COR-L47 (cell line): ENCODE results near the gene ZNF740.
"Not testable (repeated sequence)": the region's sequence is repeated elsewhere in the genome, so short reads cannot be mapped to it uniquely, and the experiment has no call there.

Experiments
- DNase-seq: peaks from one replicate; lab custom pipeline; 2025; lab: John Stamatoyannopoulos, UW

The ZNF740 gene, protein sequence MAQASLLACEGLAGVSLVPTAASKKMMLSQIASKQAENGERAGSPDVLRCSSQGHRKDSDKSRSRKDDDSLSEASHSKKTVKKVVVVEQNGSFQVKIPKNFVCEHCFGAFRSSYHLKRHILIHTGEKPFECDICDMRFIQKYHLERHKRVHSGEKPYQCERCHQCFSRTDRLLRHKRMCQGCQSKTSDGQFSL

DNA sequence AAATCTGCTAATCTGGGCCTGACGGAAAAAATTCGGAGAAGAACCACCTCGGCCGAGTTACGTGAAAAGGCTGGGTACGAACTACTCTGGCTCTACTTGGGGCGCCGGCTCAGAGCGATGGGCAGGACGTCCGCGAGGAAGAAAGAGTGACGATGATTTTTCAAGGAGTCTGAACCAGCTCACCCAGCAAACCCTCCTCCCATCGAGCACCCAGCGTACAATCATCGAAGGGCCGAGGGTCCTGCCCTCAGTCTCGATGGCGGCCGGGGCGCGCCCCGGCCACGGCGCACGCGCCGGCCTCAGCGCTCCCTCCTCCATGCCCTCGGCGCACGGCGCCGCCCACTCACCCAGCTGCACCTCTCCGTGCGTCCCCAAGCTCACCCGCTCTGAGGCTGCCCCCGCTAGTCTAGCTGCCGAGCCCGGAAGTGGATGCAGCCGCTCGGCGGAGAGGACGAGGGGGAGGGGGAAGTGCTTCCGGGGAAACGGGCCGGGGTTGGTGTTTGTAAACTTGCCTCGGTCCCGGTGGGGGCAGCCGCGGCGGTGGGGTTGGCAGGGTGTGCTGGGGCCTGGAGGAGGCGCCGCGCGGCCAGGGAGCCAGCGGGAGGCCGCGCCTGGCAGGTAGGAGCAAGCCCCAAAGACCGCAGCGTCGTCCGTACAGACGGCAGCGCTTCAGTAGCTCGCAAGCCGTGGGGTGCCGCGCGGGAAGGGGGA is at the start of gene ZNF740, which contains the start of gene CSAD:
TSS of gene ZNF740 (plus strand) at position 503 of the 711 bp plus-strand sequence. CDS start 1,262 bp downstream, outside the sequence.
TSS of gene CSAD (minus strand) at position 706 of the 711 bp plus-strand sequence. CDS start 7,455 bp downstream, outside the sequence.
- peak; percentile 97 for DNase-seq

- no peak for DNase-seq
These were observed 48.7 kb upstream of the ZNF740 start for GRCh38 chr12:53131844-53132243.

- DNase-seq = no peak
These were observed 46.8 kb upstream of the ZNF740 start for GRCh38 chr12:53133722-53134121.

- no peak for DNase-seq
These were observed 37.2 kb upstream of the ZNF740 start for GRCh38 chr12:53143355-53143754.

DNA sequence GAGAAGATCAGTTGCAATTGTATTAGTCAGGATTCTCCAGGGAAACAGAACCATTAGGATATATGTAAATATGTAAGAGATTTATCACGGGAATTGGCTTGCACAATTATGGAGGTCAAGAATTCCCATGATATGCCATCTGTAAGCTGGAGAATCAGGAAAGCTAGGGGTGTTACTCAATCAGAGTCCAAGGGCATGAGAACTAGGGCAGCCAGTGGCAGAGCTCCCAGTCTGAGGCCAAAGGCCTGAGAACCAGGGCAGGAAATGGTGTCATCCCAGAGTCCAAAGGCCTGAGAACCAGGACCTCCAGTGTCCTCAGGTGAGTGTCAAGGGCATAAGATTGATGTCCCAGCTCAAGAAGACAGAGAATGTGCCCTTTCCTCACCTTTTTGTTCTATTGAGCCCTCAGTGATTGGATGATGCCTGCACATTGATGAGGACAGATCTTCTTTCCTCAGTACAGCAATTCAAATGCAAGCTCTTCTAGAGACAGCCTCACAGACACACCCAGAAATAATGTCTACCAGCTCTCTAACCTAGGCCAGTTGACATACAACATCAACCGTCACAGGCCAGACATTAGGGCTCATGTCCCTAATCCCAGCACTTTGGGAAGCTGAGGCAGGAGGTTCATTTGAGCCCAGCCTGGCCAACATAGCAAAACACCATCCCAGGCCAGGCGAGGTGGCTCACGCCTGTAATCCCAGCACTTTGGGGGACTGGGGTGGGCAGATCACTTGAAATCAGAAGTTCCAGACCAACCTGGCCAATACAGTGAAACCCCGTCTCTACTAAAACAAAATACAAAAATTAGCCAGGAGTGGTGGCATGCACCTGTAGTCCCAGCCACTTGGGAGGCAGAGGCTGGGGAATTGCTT is 34.9 kb upstream of the ZNF740 start:
- DNase-seq = no peak

DNA sequence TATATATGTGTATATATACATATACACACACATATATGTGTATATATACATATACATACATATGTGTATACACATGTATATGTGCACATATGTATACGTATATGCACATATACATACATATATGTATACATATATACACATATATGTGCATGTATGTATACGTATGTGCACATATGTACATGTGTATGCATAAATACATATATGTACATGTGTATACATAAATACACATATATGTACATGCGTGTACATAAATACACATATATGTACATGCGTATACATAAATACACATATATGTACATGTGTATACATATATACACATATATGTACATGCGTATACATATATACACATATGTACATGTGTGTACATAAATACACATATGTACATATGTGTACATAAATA is 33.3 kb upstream of the ZNF740 start:
- no peak for DNase-seq

GRCh38 chr12:53147653-53148052 is 32.9 kb upstream of the ZNF740 start:
- DNase-seq = no peak

GRCh38 chr12:53151039-53151438 is 29.5 kb upstream of the ZNF740 start:
- DNase-seq = no peak

GRCh38 chr12:53152390-53152789 is 28.1 kb upstream of the ZNF740 start:
- DNase-seq = no peak

- peak; percentile 63 for DNase-seq
These were observed 21.2 kb upstream of the ZNF740 start for GRCh38 chr12:53159195-53159839.

DNA sequence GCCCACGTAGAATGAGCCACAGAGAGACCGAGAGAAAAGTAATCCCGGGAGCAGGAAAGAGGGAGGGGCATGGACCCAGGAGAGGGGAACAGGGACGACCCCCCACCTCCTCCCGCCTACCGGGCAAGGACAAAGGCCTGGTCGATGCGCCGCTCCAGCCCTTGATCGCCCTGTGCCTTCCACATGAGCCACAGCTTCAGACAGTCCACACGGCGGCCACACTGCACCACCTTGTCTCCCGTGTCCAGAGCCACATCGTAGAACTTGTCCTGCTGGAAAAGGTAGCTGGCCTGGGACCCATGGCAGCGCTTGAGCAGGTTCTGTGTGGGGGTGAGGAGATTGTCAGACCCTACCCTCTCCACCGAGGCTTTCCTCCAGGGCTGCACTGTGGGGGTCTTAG is 20.5 kb upstream of the ZNF740 start:
- no peak for DNase-seq

DNA sequence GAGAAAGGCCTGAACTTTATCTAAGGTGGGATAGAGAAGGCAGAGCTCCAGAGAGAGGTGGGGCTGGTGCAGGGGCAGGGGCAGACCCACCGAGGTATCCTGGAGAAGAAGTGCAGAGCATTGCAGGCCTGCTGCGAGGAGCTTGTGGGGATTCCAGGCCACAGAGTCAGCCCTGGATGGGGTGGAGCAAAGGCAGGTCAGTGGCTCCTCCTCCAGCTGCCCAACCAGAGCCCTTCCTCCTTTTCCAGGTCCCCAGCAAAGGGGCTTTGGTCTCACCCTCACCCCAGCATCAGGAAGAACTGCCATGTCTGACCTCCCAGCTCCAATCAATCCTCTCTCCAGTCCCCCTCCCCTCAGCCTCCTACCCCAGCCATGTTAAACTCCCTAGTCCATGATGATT is 19.8 kb upstream of the ZNF740 start:
- DNase-seq = no peak

GRCh38 chr12:53161119-53161911 is 19.2 kb upstream of the ZNF740 start:
- DNase-seq = no peak

GRCh38 chr12:53163008-53163407 is 17.5 kb upstream of the ZNF740 start:
- not testable (repeated sequence) for DNase-seq

DNA sequence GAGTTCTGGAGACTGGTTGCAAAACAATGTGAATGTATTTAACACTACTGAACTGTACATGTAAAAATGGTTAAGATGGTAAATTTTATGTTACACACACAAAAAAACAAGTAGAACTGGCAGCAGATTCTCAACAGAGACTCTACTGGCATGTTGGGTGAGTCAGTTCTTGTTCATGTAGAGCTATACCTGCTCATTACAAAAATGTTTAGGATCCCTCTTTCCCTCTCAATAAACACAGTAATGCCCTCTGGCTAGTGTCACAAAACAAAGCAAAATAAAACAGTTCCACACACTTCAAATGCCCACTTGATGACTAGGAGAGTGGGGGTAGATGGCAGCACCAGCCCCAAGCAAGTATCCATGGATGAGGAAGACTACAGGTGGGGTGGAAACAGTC is 13.7 kb upstream of the ZNF740 start:
- no peak for DNase-seq

GRCh38 chr12:53169644-53170043 is 10.9 kb upstream of the ZNF740 start:
- DNase-seq = no peak

- no peak for DNase-seq
These were observed 10.3 kb upstream of the ZNF740 start for GRCh38 chr12:53170215-53170614.

- no peak for DNase-seq
These were observed 9.4 kb upstream of the ZNF740 start for GRCh38 chr12:53170876-53171724.

DNA sequence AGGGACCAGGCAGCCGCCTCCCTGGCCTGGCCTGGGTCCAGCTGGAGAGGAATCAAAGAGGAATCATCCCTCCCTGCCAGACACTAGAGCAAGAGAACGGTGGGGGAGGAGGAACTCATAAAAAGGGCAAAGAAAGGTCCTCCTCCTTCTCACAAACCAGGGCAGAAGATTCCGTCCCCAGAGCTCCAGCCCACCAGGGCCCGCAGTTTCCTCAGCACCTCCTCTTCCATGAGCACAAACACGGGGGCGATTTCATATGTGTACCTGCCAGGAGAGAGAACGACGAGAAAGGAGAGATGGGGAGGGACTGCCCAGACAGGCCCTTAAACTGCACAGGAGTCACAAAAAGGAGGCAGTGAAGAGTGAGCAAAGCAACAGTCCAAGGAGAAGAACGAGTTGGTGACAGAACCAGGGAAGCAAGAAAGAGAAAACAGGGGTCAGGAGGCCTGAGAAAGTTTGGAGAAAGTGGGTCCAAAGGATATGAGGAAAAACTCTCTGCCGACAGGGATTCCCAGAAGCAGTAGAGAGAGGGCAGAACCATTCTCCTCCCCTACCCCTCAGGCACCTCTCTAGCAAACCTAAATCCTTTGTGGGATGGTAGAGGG is 8.7 kb upstream of the ZNF740 start:
- DNase-seq = peak; percentile 55

DNA sequence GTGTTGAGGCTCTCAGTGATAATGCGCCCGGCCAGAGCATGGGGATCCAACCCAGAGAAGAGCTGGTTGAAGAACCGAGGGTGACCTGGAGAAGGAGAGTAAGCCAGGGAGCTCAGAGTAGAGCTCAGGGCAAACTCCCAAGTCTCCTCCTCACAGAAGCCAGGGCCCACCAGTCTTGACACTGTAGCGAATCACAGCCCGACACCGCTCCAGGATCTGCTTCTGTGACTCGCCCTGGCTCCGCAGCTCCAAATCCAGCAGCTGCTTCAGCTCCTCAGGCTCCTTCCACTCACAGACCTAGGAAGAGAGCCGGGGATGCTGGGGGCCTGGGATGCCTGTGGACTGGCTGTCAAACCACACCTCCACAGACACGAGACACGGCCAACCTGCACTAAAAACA is 8.2 kb upstream of the ZNF740 start:
- no peak for DNase-seq
